Mucosa of rectum (tissue), 2 donors: ENCODE data around the gene CST2.
"Not testable (repeated sequence)": the region's sequence is repeated elsewhere in the genome, so short reads cannot be mapped to it uniquely, and the experiment has no call there.

ENCODE experiments used
- H3K27ac ChIP-seq, 2 donors: one replicate each; pipeline ENCODE4 v1.7.0; 2013; ENCODE audit warnings: inconsistent platforms in 2 of 2, low read depth in 2 of 2, low read length in 2 of 2
- H3K27me3 ChIP-seq, 2 donors: one replicate each; pipeline ENCODE4 v1.7.0; 2013; ENCODE audit warnings: low read length in 2 of 2; ENCODE audit not compliant: control insufficient read depth in 2 of 2, insufficient read depth in 2 of 2
- H3K36me3 ChIP-seq, 2 donors: one replicate each; pipeline ENCODE4 v1.7.0; 2013; ENCODE audit warnings: low read length in 2 of 2; ENCODE audit not compliant: control insufficient read depth in 2 of 2, insufficient read depth in 2 of 2
- H3K4me1 ChIP-seq, 2 donors: one replicate each; pipeline ENCODE4 v1.7.0; 2013; ENCODE audit warnings: low read length in 2 of 2, mild to moderate bottlenecking in 1 of 2; ENCODE audit not compliant: control insufficient read depth in 2 of 2, insufficient read depth in 2 of 2
- H3K4me3 ChIP-seq, 2 donors: one replicate each; pipeline ENCODE4 v1.7.0; 2013; ENCODE audit warnings: low read length in 2 of 2
- H3K9ac ChIP-seq, 2 donors: one replicate each; pipeline ENCODE4 v1.7.0; 2013; ENCODE audit warnings: low read length in 2 of 2, low read depth in 1 of 2, mild to moderate bottlenecking in 1 of 2
- H3K9me3 ChIP-seq, 2 donors: one replicate each; pipeline ENCODE4 v1.7.0; 2013; ENCODE audit warnings: low read length in 2 of 2; ENCODE audit not compliant: control insufficient read depth in 2 of 2
- donor health status: healthy.
- donor health status: Normal muscosa, but diverticular disease.

CST2 gene

DNA sequence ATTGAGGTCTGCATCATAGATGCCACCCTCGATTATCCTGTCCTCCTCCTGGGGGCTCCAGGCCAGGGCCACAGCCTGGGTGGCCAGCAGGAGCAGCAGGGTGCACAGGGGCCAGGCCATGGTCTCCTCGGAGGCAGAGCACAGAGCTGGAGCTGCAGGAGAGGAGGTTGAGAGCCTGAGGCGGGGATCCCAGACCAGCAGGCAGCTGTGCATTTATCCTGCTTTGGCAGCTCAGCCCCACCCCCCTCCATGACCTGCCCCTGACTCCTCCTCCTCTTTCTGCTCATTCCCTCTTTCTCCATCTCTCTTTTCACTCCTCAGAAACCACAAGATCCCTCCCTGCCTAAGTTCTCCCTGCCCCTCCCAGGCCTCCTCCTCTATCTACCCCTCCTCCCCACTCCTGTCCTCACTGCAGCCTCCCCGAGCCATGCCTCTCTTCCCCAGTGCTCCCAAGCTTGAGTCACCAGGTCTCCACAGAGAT, at the start of gene CST2:
Gene CST2, minus strand, starts transcription at position 189 of the 481 bp plus-strand sequence. Its CDS starts 69 bp downstream, at position 120.
- H3K9ac ChIP-seq, result no peak within 1 kb of the TSS
- no peaks in the 10 kb centered on the region for H3K9me3 ChIP-seq
- no peaks in the 10 kb centered on the region for H3K4me1 ChIP-seq
- no peaks in the 10 kb centered on the region for H3K27me3 ChIP-seq
- no peak within 1 kb of the TSS for H3K4me3 ChIP-seq
- H3K27ac ChIP-seq, result no peak within 1 kb of the TSS
- H3K36me3 ChIP-seq, result no peaks in the 10 kb centered on the region

- H3K4me3 ChIP-seq, result no peak overlapping the region
- H3K36me3 ChIP-seq, result no peaks in the 10 kb centered on the region
- H3K9me3 ChIP-seq, result no peaks in the 10 kb centered on the region
- H3K27me3 ChIP-seq, result peaks cover 0 to 2% of the 10 kb centered on the region in 2 donors
- no peak overlapping the region for H3K27ac ChIP-seq
- no peak overlapping the region for H3K9ac ChIP-seq
- no peaks in the 10 kb centered on the region for H3K4me1 ChIP-seq
These were observed 49.2 kb upstream of the CST2 start for GRCh38 chr20:23875606-23876237.

GRCh38 chr20:23874747-23875146, 48.2 kb upstream of the CST2 start:
- H3K36me3 ChIP-seq, result no peaks in the 10 kb centered on the region
- no peaks in the 10 kb centered on the region for H3K4me1 ChIP-seq
- peaks cover 0 to 2% of the 10 kb centered on the region in 2 donors for H3K27me3 ChIP-seq
- H3K27ac ChIP-seq, result no peak overlapping the region
- no peaks in the 10 kb centered on the region for H3K9me3 ChIP-seq
- H3K9ac ChIP-seq, result no peak overlapping the region
- H3K4me3 ChIP-seq, result no peak overlapping the region

DNA sequence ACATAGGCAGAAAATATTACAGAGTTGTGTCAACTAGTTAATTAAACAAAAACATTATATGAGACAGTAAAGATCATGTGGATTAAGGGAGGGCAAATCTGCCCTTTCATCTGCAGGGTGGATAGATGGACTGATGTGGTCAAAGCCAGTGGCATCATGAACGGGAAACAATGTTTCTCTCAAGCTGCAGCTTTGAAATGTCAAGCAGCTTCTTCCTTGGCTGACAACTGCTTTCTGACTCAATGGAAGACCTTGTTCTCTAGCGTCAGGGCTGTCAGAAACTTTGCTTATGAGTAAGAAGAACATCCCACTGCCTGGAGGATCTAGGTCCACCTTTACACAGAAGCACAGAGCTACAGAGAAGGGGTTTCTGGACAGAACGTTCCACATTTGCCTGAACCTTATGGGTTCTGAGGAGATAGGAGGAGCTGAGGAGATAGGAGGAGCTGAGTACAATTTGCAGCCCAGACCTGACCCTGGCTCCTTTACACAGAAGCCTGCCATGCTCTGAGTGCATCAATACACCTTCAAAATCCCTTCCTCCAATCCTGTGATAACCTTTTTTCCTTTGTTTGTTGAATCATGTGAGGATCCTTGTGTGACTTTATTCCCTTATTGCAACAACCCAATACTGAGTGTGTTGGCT, 47.0 kb upstream of the CST2 start:
- Histone ChIP-seq H3K36me3 (no peaks in the 10 kb centered on the region), H3K27ac (no peak overlapping the region), H3K27me3 (peaks cover 0 to 2% of the 10 kb centered on the region in 2 donors), H3K4me1 (no peaks in the 10 kb centered on the region), H3K9me3 (no peaks in the 10 kb centered on the region), H3K9ac (no peak overlapping the region), H3K4me3 (no peak overlapping the region)

GRCh38 chr20:23872065-23872464, 45.5 kb upstream of the CST2 start:
- Histone ChIP-seq H3K9ac (no peak overlapping the region), H3K4me3 (no peak overlapping the region), H3K4me1 (no peaks in the 10 kb centered on the region), H3K9me3 (no peaks in the 10 kb centered on the region), H3K27me3 (peaks cover 0 to 2% of the 10 kb centered on the region in 2 donors), H3K27ac (no peak overlapping the region), H3K36me3 (no peaks in the 10 kb centered on the region)

- H3K27ac ChIP-seq, result no peak overlapping the region
- H3K9ac ChIP-seq, result no peak overlapping the region
- H3K36me3 ChIP-seq, result no peaks in the 10 kb centered on the region
- no peak overlapping the region for H3K4me3 ChIP-seq
- peaks cover 0 to 2% of the 10 kb centered on the region in 2 donors for H3K27me3 ChIP-seq
- no peaks in the 10 kb centered on the region for H3K4me1 ChIP-seq
- H3K9me3 ChIP-seq, result no peaks in the 10 kb centered on the region
These were observed 43.9 kb upstream of the CST2 start for GRCh38 chr20:23870461-23870860.

DNA sequence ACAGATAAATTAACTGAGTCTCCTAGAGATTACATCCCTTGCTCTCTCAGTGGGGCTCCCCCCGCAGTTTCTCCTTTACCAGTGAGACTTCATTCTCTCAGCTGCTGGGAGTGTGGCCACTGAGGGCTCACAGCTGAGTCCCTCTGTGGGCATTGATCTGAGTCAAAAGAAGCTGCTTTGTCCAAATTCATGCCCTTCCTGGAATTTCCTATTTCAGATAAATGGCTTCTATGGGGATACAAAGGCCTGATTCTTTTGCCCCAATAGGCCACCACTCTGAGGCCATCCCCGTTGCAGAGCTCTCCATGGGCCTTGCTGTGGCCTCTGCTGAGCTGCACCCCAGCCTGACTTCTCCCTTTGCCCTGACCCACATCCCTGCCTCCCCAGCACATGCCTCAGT, 43.0 kb upstream of the CST2 start:
- Histone ChIP-seq H3K4me1 (no peaks in the 10 kb centered on the region), H3K27ac (no peak overlapping the region), H3K9ac (no peak overlapping the region), H3K36me3 (no peaks in the 10 kb centered on the region), H3K4me3 (no peak overlapping the region), H3K27me3 (peaks cover 0 to 2% of the 10 kb centered on the region in 2 donors), H3K9me3 (no peaks in the 10 kb centered on the region)

- Histone ChIP-seq H3K27me3 (peaks cover 0 to 2% of the 10 kb centered on the region in 2 donors), H3K36me3 (no peaks in the 10 kb centered on the region), H3K9me3 (no peaks in the 10 kb centered on the region), H3K9ac (no peak overlapping the region), H3K4me1 (no peaks in the 10 kb centered on the region), H3K4me3 (no peak overlapping the region), H3K27ac (no peak overlapping the region)
These were observed 41.8 kb upstream of the CST2 start for GRCh38 chr20:23868321-23868720.

- no peaks in the 10 kb centered on the region for H3K9me3 ChIP-seq
- peaks cover 0 to 2% of the 10 kb centered on the region in 2 donors for H3K27me3 ChIP-seq
- H3K9ac ChIP-seq, result no peak overlapping the region
- no peak overlapping the region for H3K27ac ChIP-seq
- H3K4me3 ChIP-seq, result no peak overlapping the region
- no peaks in the 10 kb centered on the region for H3K36me3 ChIP-seq
- no peaks in the 10 kb centered on the region for H3K4me1 ChIP-seq
These were observed 40.7 kb upstream of the CST2 start for GRCh38 chr20:23867152-23867776.

GRCh38 chr20:23860771-23861170, 34.2 kb upstream of the CST2 start:
- not testable (repeated sequence) for H3K9ac ChIP-seq, H3K4me3 ChIP-seq, H3K36me3 ChIP-seq, H3K27ac ChIP-seq, H3K9me3 ChIP-seq, H3K27me3 ChIP-seq, H3K4me1 ChIP-seq
